Fibroblast of lung (primary cell): ENCODE data around the gene SCP2.

ENCODE experiments used
- CTCF ChIP-seq, 2 donors: IDR thresholded peaks in 1 of 2; conservative IDR thresholded peaks in 1 of 2; 1 replicate in 1 of 2; 2 replicates in 1 of 2; pipeline ENCODE4 v1.5.1; 2011 to 2012; ENCODE audit warnings: low read length in 2 of 2, control low read depth in 1 of 2, inconsistent platforms in 1 of 2, low read depth in 1 of 2, mild to moderate bottlenecking in 1 of 2
- EZH2 ChIP-seq: IDR thresholded peaks from 2 replicates; pipeline ENCODE4 v1.5.1; 2012; ENCODE audit warnings: low read length, control low read depth, mild to moderate bottlenecking; ENCODE audit errors: missing control alignments

- TF ChIP-seq CTCF (conservative IDR thresholded peaks at IDR 0.05 in 1 of 2, IDR thresholded peaks at IDR 0.05 in 1 of 2; ENCODE audit: low read depth in 1 of 2, low read length in 2 of 2) (no peak), EZH2 (no peak)
Measured at GRCh38 chr1:53092659-53093450, 165.8 kb downstream of the SCP2 start.
